HepG2 (cell line): ENCODE results near the gene CSKMT. TPM values are rescaled to one million over a fixed set of nuclear protein-coding genes. Genes with fewer than 3 reads are reported as not detected.

ENCODE experiments used
- ATAD3A ChIP-seq: sonication (generic); formaldehyde crosslinking; IDR thresholded peaks from 2 replicates; pipeline ENCODE4 v1.4.0; 2020; ENCODE audit warnings: missing genetic modification reagents
- BRCA1 ChIP-seq: sonication (generic); formaldehyde crosslinking; IDR thresholded peaks from 2 replicates; pipeline ENCODE4 v1.4.0; 2020; ENCODE audit warnings: missing genetic modification reagents
- ESRRA ChIP-seq: sonication (generic); formaldehyde crosslinking; IDR thresholded peaks from 2 replicates; pipeline ENCODE4 v1.5.1; 2020; ENCODE audit warnings: mild to moderate bottlenecking, low read depth, missing genetic modification reagents
- HMG20A ChIP-seq: IDR thresholded peaks from 2 replicates; pipeline ENCODE4 v1.6.1; 2016; ENCODE audit warnings: borderline replicate concordance
- HMG20B ChIP-seq: conservative IDR thresholded peaks from 2 replicates; pipeline ENCODE4 v1.6.1; 2016; ENCODE audit warnings: missing genetic modification reagents, missing compliant biosample characterization
- HOXA5 ChIP-seq: sonication (generic); formaldehyde crosslinking; IDR thresholded peaks from 2 replicates; pipeline ENCODE4 v1.4.0; 2020; ENCODE audit warnings: missing genetic modification reagents
- IKZF1 ChIP-seq: fragments of 450-650 bp; IDR thresholded peaks from 2 replicates; pipeline ENCODE4 v1.7.1; 2016
- KAT7 ChIP-seq: IDR thresholded peaks from 2 replicates; pipeline ENCODE4 v1.6.1; 2018; ENCODE audit warnings: borderline replicate concordance, missing compliant biosample characterization
- MBNL3 ChIP-seq: fragments of 250-450 bp; sonication (Bioruptor Pico); conservative IDR thresholded peaks from 2 replicates; pipeline ENCODE4 v1.8.0; 2022; ENCODE audit warnings: mild to moderate bottlenecking, inconsistent platforms
- RFX3 ChIP-seq: IDR thresholded peaks from 2 replicates; pipeline ENCODE4 v1.6.1; 2016; ENCODE audit warnings: missing biosample characterization, missing genetic modification reagents
- YEATS2 ChIP-seq: sonication (generic); formaldehyde crosslinking; IDR thresholded peaks from 2 replicates; pipeline ENCODE4 v1.4.0; 2020; ENCODE audit warnings: missing genetic modification reagents, borderline replicate concordance
- ZFP1 ChIP-seq: IDR thresholded peaks from 2 replicates; pipeline ENCODE4 v1.6.1; 2016
- ZNF143 ChIP-seq: sonication (generic); formaldehyde crosslinking; IDR thresholded peaks from 2 replicates; pipeline ENCODE4 v1.4.0; 2020; ENCODE audit warnings: missing genetic modification reagents
- ZNF253 ChIP-seq: sonication (generic); formaldehyde crosslinking; IDR thresholded peaks from 2 replicates; pipeline ENCODE4 v1.8.0; 2022; ENCODE audit warnings: mild to moderate bottlenecking, missing genetic modification reagents, borderline replicate concordance
- ZNF292 ChIP-seq: sonication (generic); formaldehyde crosslinking; IDR thresholded peaks from 2 replicates; pipeline ENCODE4 v1.8.1; 2022; ENCODE audit warnings: mild to moderate bottlenecking, low read depth, missing genetic modification reagents, borderline replicate concordance
- ZNF317 ChIP-seq: sonication (generic); formaldehyde crosslinking; IDR thresholded peaks from 2 replicates; pipeline ENCODE4 v1.5.0; 2020; ENCODE audit warnings: mild to moderate bottlenecking, missing genetic modification reagents
- ZNF33A ChIP-seq: sonication (generic); formaldehyde crosslinking; IDR thresholded peaks from 2 replicates; pipeline ENCODE4 v1.5.1; 2020; ENCODE audit warnings: missing genetic modification reagents, mild to moderate bottlenecking, moderate library complexity, borderline replicate concordance
- ZNF441 ChIP-seq: sonication (generic); formaldehyde crosslinking; IDR thresholded peaks from 2 replicates; pipeline ENCODE4 v1.7.0; 2021; ENCODE audit warnings: missing genetic modification reagents, borderline replicate concordance
- ZNF607 ChIP-seq: sonication (generic); formaldehyde crosslinking; IDR thresholded peaks from 2 replicates; pipeline ENCODE4 v1.5.1; 2020; ENCODE audit warnings: missing genetic modification reagents, mild to moderate bottlenecking, borderline replicate concordance
- ZNF629 ChIP-seq: sonication (generic); formaldehyde crosslinking; conservative IDR thresholded peaks from 2 replicates; pipeline ENCODE4 v1.5.0; 2020; ENCODE audit warnings: missing genetic modification reagents
- ZNF691 ChIP-seq: sonication (generic); formaldehyde crosslinking; IDR thresholded peaks from 2 replicates; pipeline ENCODE4 v1.4.0; 2020; ENCODE audit warnings: missing genetic modification reagents, low read depth, mild to moderate bottlenecking, borderline replicate concordance
- ZNF770 ChIP-seq: sonication (generic); formaldehyde crosslinking; IDR thresholded peaks from 2 replicates; pipeline ENCODE4 v1.5.0; 2020; ENCODE audit warnings: mild to moderate bottlenecking, missing genetic modification reagents
- ZNF788 ChIP-seq: sonication (generic); formaldehyde crosslinking; IDR thresholded peaks from 2 replicates; pipeline ENCODE4 v1.5.0; 2020; ENCODE audit warnings: mild to moderate bottlenecking, missing genetic modification reagents, borderline replicate concordance
- polyA plus RNA-seq, 8 experiments: library from polyadenylated mRNA; depleted of rRNA in 3 of 8; stranded (reverse) in 7 of 8; unstranded in 1 of 8; fragments of >200 nt; fragmentation: Illumina TruSeq in 4 of 8; extraction: Trizol in 4 of 8; gene quantifications; 2 replicates each; pipeline versions ENCODE4 v1.2.1 to v1.2.3, GENCODE V29; 2011 to 2016; ENCODE audit warnings: low read depth in 4 of 8, missing spikeins in 1 of 8, mixed read lengths in 1 of 8; ENCODE audit not compliant: insufficient read depth in 1 of 8
- total RNA-seq, 5 experiments: library from RNA; depleted of rRNA; stranded (reverse); fragments of >200 nt; fragmentation: Illumina TruSeq; extraction: Trizol; gene quantifications; 2 replicates each; pipeline ENCODE4 v1.2.3, GENCODE V29; 2016; ENCODE audit warnings: low read depth in 1 of 5
- TF ChIP-seq, protein P1 (sequence below): sonication (generic); formaldehyde crosslinking; IDR thresholded peaks from 2 replicates; pipeline ENCODE4 v1.4.0; 2020; ENCODE audit warnings: missing genetic modification reagents
- TF ChIP-seq, protein P2 (sequence below): sonication (generic); formaldehyde crosslinking; IDR thresholded peaks from 2 replicates; pipeline ENCODE4 v1.5.0; 2020; ENCODE audit warnings: mild to moderate bottlenecking, missing genetic modification reagents

The CSKMT gene
- total and polyA plus RNA-seq, 2 of the 13 experiments (the other 11 are each of a cell fraction or from before 2014, with no cell fraction given) = 7.6 to 31.8 TPM

GRCh38 chr11:62621567-62622470, 43.3 kb upstream of the CSKMT start, which contains the start of gene B3GAT3 (continued):
- TF ChIP-seq ATAD3A (no peak), HMG20A (CRISPR knock-in tag) (no peak), ESRRA (no peak; the same call in 1 of the 2 replicates), ZNF317 (CRISPR knock-in tag) (peak; percentile 91), HOXA5 (CRISPR knock-in tag) (0 out of 2 replicates have a peak, but pooled peaks have one; percentile 15), ZNF691 (no peak), ZNF33A (CRISPR knock-in tag) (no peak), ZNF143 (peak; percentile 50; the same call in 1 of the 2 replicates), RFX3 (CRISPR knock-in tag) (no peak), ZNF770 (CRISPR knock-in tag) (peak; percentile 9; the same call in 1 of the 2 replicates), BRCA1 (CRISPR knock-in tag) (no peak), ZNF788 (CRISPR knock-in tag) (peak; percentile 96), ZNF441 (CRISPR knock-in tag) (no peak; the same call in 1 of the 2 replicates), HMG20B (0 out of 2 replicates have a peak, but pooled peaks have one; percentile 34), ZFP1 (CRISPR knock-in tag) (peak; percentile 34; the same call in 1 of the 2 replicates), ZNF607 (CRISPR knock-in tag) (peak; percentile 77; the same call in 1 of the 2 replicates), ZNF629 (no peak; the same call in 1 of the 2 replicates), ZNF253 (CRISPR knock-in tag) (0 out of 2 replicates have a peak, but pooled peaks have one; percentile 67), IKZF1 (no peak), YEATS2 (CRISPR knock-in tag) (peak; percentile 92), MBNL3 (no peak), KAT7 (CRISPR knock-in tag) (peak; percentile 83), ZNF292 (CRISPR knock-in tag) (0 out of 2 replicates have a peak, but pooled peaks have one; percentile 21)
- TF ChIP-seq, protein P1, sequence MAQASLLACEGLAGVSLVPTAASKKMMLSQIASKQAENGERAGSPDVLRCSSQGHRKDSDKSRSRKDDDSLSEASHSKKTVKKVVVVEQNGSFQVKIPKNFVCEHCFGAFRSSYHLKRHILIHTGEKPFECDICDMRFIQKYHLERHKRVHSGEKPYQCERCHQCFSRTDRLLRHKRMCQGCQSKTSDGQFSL (CRISPR knock-in tag) = no peak
- TF ChIP-seq, protein P2, sequence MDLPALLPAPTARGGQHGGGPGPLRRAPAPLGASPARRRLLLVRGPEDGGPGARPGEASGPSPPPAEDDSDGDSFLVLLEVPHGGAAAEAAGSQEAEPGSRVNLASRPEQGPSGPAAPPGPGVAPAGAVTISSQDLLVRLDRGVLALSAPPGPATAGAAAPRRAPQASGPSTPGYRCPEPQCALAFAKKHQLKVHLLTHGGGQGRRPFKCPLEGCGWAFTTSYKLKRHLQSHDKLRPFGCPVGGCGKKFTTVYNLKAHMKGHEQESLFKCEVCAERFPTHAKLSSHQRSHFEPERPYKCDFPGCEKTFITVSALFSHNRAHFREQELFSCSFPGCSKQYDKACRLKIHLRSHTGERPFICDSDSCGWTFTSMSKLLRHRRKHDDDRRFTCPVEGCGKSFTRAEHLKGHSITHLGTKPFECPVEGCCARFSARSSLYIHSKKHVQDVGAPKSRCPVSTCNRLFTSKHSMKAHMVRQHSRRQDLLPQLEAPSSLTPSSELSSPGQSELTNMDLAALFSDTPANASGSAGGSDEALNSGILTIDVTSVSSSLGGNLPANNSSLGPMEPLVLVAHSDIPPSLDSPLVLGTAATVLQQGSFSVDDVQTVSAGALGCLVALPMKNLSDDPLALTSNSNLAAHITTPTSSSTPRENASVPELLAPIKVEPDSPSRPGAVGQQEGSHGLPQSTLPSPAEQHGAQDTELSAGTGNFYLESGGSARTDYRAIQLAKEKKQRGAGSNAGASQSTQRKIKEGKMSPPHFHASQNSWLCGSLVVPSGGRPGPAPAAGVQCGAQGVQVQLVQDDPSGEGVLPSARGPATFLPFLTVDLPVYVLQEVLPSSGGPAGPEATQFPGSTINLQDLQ (CRISPR knock-in tag) = 0 out of 2 replicates have a peak, but pooled peaks have one; percentile 48
